GM21717 (cell line): ENCODE data around the gene CC2D1A.
"Not testable (repeated sequence)": the region's sequence is repeated elsewhere in the genome, so short reads cannot be mapped to it uniquely, and the experiment has no call there.

Source experiments
- ATAC-seq: cut with Tn5 transposase; IDR thresholded peaks from one replicate; pipeline ENCODE4 v1.9.1; 2021; ENCODE audit warnings: mild to moderate bottlenecking, moderate library complexity; ENCODE audit not compliant: unreplicated experiment

CC2D1A gene

DNA sequence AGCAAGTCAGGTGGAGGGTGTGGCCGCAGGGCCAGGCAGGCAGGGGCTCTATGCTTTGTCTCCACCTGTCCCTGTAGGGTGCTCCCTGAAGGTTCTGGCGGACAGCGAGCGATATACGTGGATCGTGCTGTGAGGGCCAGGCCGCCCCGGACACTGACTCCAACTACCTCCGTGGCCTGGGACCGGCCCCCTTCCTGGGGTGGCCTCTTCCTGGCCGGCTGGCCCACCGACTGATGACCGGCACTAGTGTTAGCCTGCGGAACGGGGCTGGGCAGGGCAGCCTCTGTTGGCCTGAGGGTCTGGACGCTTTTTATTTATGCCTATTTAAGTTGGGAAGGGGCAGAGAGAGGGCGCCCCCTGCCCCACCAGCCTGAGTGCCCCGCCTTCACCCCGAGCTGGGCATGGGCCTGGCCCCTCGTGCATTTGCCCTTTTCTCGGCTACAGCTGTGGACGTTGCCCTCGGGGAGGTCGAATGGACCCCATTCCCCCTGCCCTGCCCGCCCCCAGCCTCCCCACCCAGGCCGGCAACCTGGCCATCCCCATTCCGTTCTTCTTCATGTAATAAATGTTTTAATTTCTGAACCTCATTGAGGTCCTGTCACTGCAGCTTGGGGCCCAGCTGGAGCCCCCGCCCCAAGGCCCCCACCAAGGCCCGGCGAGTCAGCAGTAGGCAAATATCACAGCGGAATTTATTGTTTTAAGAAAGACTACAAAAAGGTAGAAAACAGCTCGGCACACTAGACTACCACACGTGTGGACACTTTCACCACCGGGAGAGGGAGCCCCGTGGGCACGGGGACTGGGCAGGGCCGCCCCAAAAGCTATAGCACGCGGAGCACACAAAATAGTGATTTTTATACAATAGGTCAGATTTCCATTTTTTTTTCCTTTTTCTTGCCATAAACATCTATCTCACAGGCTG, 55.1 kb downstream of the CC2D1A start:
- ATAC-seq: no peak

- no peak for ATAC-seq
Measured at GRCh38 chr19:13961826-13962698, 56.1 kb downstream of the CC2D1A start.

DNA sequence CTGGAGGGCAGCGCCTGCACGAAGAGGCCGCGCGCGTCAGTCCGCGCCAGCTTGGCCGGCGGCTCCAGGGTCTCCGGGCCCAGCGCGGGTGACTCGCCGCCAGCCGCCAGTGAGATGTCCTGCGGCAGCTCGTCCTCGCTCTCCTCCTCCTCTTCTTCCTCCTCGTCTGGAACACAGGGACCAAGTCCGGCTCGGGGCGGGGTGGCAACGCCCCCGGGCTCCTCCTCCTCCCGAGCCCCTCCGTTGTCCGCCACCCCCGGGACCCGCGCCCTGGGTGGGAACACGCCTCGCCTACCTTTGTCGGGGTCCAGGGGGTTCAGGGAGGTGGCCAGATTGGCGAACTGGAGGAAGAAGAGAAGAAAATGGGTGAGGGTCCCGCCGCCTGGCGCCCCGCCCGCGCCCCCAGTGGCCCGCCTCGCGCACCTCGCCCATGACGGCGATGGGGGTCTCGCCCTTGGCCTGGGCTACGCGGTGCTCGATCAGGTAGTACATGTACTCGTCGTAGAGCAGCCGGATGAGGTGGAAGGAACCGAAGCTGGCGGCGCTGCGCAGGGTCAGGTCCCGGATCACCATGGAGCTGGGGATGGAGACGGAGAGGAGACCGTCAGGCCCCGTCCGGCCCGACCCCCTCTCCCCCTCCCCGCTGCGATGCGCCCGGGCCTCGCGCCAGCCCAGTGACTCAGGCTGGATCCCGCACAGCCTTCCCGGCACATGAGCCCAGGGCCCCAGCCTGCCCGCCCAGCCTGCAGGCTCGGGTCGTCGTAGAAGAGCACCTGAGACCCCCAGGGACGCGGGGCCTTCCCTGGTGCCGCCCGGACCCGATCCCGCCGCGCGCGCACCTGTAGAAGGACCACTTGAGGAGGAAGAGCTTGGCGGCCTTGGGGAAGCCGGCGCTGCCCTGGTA, 57.0 kb downstream of the CC2D1A start:
- ATAC-seq: no peak

DNA sequence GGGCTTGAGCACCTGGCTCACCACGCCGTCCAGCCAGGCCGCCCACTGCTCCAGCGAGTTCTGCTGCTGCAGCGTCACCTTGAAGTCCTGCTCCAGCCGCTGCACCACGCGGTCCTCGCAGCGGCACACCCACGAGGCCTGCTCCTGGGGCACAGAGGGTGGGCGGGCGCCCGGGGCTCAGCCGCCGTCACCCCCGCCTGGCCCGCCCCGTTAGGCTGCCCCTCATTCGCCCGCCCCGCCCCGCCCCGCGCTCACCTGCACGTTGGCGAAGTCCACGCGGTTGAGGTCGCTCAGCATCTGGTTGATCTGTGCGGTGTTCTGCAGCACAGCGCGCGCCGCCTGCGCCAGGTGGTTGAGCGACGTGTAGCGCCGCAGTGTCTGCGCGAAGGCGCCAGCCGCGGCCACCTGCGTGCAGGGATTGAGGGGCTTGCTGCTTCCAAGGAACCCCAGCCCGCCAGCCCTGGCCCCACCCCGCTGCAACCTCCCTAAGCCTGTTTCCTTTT, 57.7 kb downstream of the CC2D1A start:
- no peak for ATAC-seq

DNA sequence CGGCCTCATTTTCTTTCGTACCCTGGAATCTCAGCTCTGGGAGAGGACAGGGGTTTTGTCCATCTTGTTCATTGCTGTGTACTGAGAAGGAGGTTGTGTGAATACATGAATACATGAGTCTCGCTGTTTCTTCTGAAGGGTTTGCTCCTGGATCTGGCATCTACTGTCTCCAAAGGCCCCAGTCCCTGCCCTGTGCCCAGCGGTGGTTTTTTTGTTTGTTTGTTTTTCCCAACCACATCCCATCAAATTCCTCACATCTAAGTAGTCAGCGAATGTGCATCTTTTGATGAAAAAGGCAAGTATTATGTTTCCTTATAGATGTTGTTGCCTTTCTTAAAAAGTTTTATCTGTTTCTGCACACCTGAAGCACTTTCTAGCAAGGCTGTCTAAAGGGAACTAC, 58.8 kb downstream of the CC2D1A start:
- no peak for ATAC-seq

DNA sequence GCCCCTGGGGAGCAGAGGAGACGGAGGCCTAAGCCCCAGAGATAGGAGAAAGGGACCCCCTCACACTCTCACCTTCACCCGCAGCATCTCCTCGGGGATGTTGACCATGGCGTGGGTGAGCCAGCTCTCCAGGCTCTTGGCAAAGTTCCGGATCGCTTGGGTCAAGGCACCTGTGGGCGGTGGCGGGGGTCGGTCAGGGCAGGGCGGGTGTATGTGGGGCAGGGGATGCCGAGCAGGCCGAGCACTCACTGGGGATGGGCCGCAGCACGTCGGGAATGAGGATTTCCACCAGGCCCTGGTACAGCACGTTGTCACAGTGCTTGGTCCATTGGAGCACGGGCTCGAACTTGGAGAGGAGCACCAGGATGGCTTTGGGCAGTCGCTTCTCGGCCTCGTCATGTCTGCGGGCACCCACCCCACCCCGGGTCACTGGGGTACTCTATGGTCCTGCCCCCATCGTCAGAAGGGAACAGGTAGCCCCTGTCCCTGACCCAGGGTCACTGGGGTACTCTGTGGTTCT, 59.4 kb downstream of the CC2D1A start:
- no peak for ATAC-seq

- no peak for ATAC-seq
Measured at GRCh38 chr19:13965926-13966683, 60.1 kb downstream of the CC2D1A start.

DNA sequence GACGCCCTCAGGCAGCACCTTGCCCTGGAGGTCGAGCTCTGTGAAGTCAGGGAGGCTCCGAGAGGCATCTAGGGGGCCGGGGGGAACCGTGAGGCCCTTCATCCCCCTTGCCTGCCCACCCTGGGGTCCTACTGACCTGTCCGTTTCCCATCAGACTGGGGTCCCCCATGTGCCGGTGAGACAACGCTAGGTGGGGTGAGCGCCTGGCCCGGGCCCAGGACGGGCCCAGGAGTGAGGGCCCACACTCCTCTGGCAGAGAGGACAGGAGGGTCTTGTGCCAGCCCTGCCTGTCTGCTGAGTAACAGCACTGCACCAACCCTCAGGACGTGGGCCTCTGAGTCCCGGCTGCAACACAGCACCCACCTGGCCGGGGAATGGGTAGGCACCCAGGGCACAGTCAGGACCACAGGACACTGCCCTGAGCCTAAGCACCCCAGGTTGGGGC, 60.7 kb downstream of the CC2D1A start:
- ATAC-seq: no peak

DNA sequence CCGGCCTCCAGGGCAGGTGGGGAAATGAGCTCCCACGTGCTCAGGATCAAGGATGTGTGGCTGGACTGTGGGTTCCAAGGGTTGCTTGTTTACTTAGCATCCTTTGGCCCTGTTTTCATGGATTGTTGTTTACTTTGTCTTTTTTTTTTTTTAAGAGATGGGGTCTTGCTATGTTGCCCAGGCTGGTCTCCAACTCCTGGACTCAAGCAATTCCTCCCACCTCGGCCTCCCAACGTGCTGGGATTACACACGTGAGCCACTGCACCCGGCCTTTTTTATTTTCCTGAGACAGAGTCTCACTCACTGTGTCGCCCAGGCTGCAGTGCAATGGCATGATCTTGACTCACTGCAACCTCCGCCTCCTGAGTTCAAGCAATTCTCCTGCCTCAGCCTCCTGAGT, 61.2 kb downstream of the CC2D1A start:
- not testable (repeated sequence) for ATAC-seq

DNA sequence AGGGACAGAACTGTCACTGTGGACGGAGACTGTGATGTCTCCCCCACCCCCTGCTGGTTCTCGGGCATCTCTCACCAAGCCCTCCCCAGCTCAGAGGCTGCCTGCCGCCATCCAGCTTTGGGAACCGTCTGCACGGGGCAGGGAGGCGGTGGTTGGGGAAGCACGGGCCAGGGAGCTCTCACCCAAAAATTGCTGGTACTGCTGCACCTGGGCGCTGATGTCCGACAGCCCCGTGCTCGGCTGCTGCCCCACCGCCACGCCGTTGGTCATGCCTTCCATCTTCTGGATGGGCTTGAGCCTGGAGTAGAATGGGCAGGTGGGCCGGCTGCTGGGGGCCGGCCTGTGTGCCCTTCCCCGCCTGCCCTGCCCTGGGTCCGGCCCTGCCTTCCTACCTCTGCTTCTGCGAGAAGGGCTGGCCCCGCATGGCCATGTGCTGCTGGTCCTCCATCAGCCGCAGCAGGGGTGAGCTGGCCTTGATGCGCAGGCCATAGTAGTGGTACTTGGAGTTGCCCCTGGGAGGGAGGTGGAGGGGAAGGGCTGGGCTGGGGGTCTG, 62.5 kb downstream of the CC2D1A start:
- no peak for ATAC-seq

- no peak for ATAC-seq
Measured at GRCh38 chr19:13968999-13969398, 63.0 kb downstream of the CC2D1A start.

DNA sequence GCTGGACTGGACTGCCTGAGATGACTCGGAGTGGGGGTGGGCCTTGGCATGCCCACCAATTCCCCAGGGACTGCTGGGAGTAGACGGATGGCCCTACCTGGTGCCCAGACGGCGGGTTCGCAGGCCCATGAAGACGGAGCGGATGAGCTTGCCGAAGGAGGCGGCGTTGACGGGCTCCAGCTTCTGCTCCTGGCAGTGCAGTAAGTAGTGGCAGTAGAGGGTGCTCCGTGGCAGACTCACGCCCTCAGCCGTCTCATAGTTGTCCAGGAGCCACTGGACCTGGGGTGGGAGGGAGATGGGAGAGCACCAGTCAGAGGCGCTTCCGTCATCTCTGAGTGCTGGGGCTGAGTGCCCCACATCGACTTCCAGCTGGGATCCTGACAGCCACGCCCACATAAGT, 63.9 kb downstream of the CC2D1A start:
- ATAC-seq: no peak

- not testable (repeated sequence) for ATAC-seq
Measured at GRCh38 chr19:13971868-13972267, 65.9 kb downstream of the CC2D1A start.

- no peak for ATAC-seq
Measured at GRCh38 chr19:13972368-13973155, 66.6 kb downstream of the CC2D1A start.

DNA sequence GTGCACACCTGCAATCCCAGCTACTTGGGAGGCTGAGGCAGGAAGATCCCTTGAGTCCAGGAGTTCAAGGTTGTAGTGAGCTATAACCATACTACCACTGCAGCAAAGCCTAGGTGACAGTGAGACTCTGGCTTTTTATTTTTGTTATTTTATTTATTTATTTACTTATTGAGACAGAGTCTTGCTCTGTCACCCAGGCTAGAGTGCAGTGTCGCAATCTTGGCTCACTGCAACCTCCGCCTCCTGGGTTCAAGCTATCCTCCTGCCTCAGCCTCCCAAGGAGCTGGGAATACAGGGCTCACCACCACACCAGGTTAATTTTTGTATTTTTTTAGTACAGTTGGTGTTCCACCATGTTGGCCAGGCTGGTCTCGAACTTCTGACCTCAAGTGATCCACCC, 67.5 kb downstream of the CC2D1A start:
- ATAC-seq: not testable (repeated sequence)

GRCh38 chr19:13974073-13974472, 68.1 kb downstream of the CC2D1A start:
- ATAC-seq: no peak

DNA sequence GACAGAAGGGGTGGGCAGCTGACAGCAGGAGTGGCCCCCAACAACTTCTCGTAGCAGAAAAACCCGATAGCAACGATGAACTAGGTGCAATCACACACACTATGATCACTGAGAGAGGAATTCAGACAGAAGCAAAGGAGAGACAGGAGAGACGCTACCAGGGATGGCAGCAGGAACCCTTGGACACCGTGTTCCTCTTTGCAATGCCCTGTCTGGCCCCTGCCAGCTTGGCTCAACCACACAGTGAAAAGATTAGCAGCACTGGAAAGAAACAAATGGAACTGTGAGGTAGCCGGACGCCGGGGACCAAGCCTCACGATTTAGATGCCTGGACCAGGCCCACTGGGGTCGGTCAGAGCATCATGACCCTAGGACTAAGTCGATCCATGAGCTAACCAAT, 69.9 kb downstream of the CC2D1A start:
- ATAC-seq: no peak

GRCh38 chr19:13976446-13976845, 70.4 kb downstream of the CC2D1A start:
- no peak for ATAC-seq
